Smooth muscle cell of the brain vasculature (primary cell): Measurements from ENCODE around the gene FHL5.
A peak's percentile ranks its signal among the peaks of the same experiment; 100 is the strongest.
"Not testable (repeated sequence)": the region's sequence is repeated elsewhere in the genome, so short reads cannot be mapped to it uniquely, and the experiment has no call there.

ENCODE experiments used
- DNase-seq: peaks from one replicate; pipeline ENCODE4 v3.0.0-alpha.2; 2012; ENCODE audit warnings: low read depth, low spot score

The FHL5 gene

GRCh38 chr6:96562886-96563285 lies at the start of gene FHL5:
FHL5 (plus strand) TSS chr6:96563128; CDS start chr6:96603614, 40,486 bp downstream.
- DNase-seq = no peak

GRCh38 chr6:96520171-96521115 lies 42.5 kb upstream of the FHL5 start:
- DNase-seq = no peak

GRCh38 chr6:96521306-96521643 lies 41.7 kb upstream of the FHL5 start:
- DNase-seq = no peak

- peak; percentile 65 for DNase-seq
These were observed 41.1 kb upstream of the FHL5 start, which contains the start of gene UFL1 for GRCh38 chr6:96521644-96522464. UFL1 (plus strand) TSS chr6:96521806; CDS start chr6:96521874, 68 bp downstream.

- DNase-seq = no peak
These were observed 40.4 kb upstream of the FHL5 start for GRCh38 chr6:96522465-96523009.

- no peak for DNase-seq
These were observed 34.7 kb upstream of the FHL5 start for GRCh38 chr6:96528193-96528592.

- DNase-seq = no peak
These were observed 30.5 kb upstream of the FHL5 start for GRCh38 chr6:96532399-96532798.

GRCh38 chr6:96537726-96538125 lies 25.2 kb upstream of the FHL5 start:
- DNase-seq = no peak

GRCh38 chr6:96542702-96543101 lies 20.2 kb upstream of the FHL5 start:
- DNase-seq = no peak

- DNase-seq = no peak
These were observed 17.0 kb upstream of the FHL5 start for GRCh38 chr6:96545882-96546281.

GRCh38 chr6:96547654-96548053 lies 15.3 kb upstream of the FHL5 start:
- no peak for DNase-seq

GRCh38 chr6:96554558-96554957 lies 8.4 kb upstream of the FHL5 start:
- no peak for DNase-seq

- DNase-seq = not testable (repeated sequence)
These were observed 3.2 kb upstream of the FHL5 start for GRCh38 chr6:96559740-96560139.

- DNase-seq = no peak
These were observed 925 bp downstream of the FHL5 start for GRCh38 chr6:96563853-96564252.

GRCh38 chr6:96570053-96570452 lies 7.1 kb downstream of the FHL5 start:
- no peak for DNase-seq

- DNase-seq = no peak
These were observed 8.6 kb downstream of the FHL5 start for GRCh38 chr6:96571551-96571950.

- DNase-seq = no peak
These were observed 12.4 kb downstream of the FHL5 start for GRCh38 chr6:96575359-96575758.

- no peak for DNase-seq
These were observed 13.3 kb downstream of the FHL5 start for GRCh38 chr6:96576221-96576620.

- DNase-seq = no peak
These were observed 19.1 kb downstream of the FHL5 start for GRCh38 chr6:96582021-96582420.

GRCh38 chr6:96582436-96582835 lies 19.5 kb downstream of the FHL5 start:
- DNase-seq = no peak

GRCh38 chr6:96604420-96604819 lies 41.5 kb downstream of the FHL5 start:
- DNase-seq = no peak

- no peak for DNase-seq
These were observed 45.1 kb downstream of the FHL5 start for GRCh38 chr6:96608074-96608473.
